Endothelial cell of umbilical vein (primary cell): ENCODE data around the gene WAPL. TPM values are rescaled to one million over a fixed set of nuclear protein-coding genes. Genes with fewer than 3 reads are reported as not detected.
A peak's percentile ranks its signal among the peaks of the same experiment; 100 is the strongest.

ENCODE experiments used
- BruUV-seq: library from RNA; stranded (reverse); fragments of 400-500 nt; replicated peaks from 2 replicates; lab custom pipeline; 2021; lab: Mats Ljungman, UMichigan
- CTCF ChIA-PET: fragments of 300-600, 350-600 bp; sonication (Branson Sonifier 250); formaldehyde crosslinking; loops from one replicate; lab custom pipeline; 2021; ENCODE audit warnings: antibody characterized with exemption, inconsistent platforms; lab: Charles Lee
- POLR2A ChIA-PET: fragments of 300-600, 350-600 bp; sonication (Branson Sonifier 250); formaldehyde crosslinking; loops from one replicate; lab custom pipeline; 2021; ENCODE audit warnings: antibody characterized with exemption, inconsistent platforms; lab: Charles Lee
- DNase-seq: peaks from one replicate; pipeline ENCODE4 v3.0.0-alpha.2; 2011; ENCODE audit warnings: low read depth, low spot score
- FAIRE-seq: peaks from 2 replicates; lab custom pipeline; 2011; peaks lifted over from hg19 to GRCh38; lab: Jason Lieb, UNC
- H2AFZ ChIP-seq: 2 replicates; pipeline ENCODE4 v1.6.0; 2012; ENCODE audit warnings: low read depth, low read length, control low read depth, inconsistent platforms
- H3K27ac ChIP-seq: 2 replicates; pipeline ENCODE4 v1.5.1; 2011; ENCODE audit warnings: low read depth, mild to moderate bottlenecking, control low read depth, low read length, moderate library complexity; ENCODE audit not compliant: insufficient read depth
- H3K27me3 ChIP-seq, 2 experiments: 2 replicates each; pipeline versions ENCODE4 v1.6.0 to v1.6.1; 2011; ENCODE audit warnings: low read length in 2 of 2, mixed read lengths in 1 of 2; ENCODE audit not compliant: control insufficient read depth in 2 of 2, insufficient read depth in 2 of 2
- H3K36me3 ChIP-seq, 2 experiments: 2 replicates in 1 of 2; 3 replicates in 1 of 2; pipeline ENCODE4 v1.5.1; 2011; ENCODE audit warnings: low read length in 2 of 2, mild to moderate bottlenecking in 1 of 2, moderate library complexity in 1 of 2; ENCODE audit not compliant: control insufficient read depth in 2 of 2, insufficient read depth in 2 of 2; ENCODE audit errors: extremely low read depth in 1 of 2
- H3K4me1 ChIP-seq: 3 replicates; pipeline ENCODE4 v1.5.1; 2011; ENCODE audit warnings: mild to moderate bottlenecking, low read length; ENCODE audit not compliant: control insufficient read depth, insufficient read depth; ENCODE audit errors: extremely low read depth
- H3K4me2 ChIP-seq: 2 replicates; pipeline ENCODE4 v1.6.1; 2011; ENCODE audit warnings: low read length, control low read depth, mixed read lengths; ENCODE audit not compliant: insufficient read depth
- H3K4me3 ChIP-seq, 3 experiments: fragments of 200-600 bp in 1 of 3; sonication (generic), shearing (Covaris generic) in 1 of 3; replicated peaks in 1 of 3; 2 replicates each; pipeline ENCODE4 v1.5.1; 2011 to 2016; ENCODE audit warnings: control low read depth in 3 of 3, low read length in 3 of 3, mild to moderate bottlenecking in 2 of 3, inconsistent platforms in 1 of 3, low read depth in 1 of 3, moderate library complexity in 1 of 3; ENCODE audit not compliant: insufficient read depth in 1 of 3
- H3K79me2 ChIP-seq: 2 replicates; pipeline ENCODE4 v1.6.0; 2012; ENCODE audit warnings: low read length, inconsistent platforms; ENCODE audit not compliant: control insufficient read depth, insufficient read depth
- H3K9ac ChIP-seq: replicated peaks from 2 replicates; pipeline ENCODE3; 2011; ENCODE audit warnings: low read length, control low read depth; ENCODE audit not compliant: insufficient read depth; ENCODE audit errors: extremely low read depth
- H3K9me1 ChIP-seq: replicated peaks from 3 replicates; pipeline ENCODE4 v1.6.0; 2011; ENCODE audit warnings: mild to moderate bottlenecking, low read length; ENCODE audit not compliant: control insufficient read depth, insufficient read depth; ENCODE audit errors: extremely low read depth
- H3K9me3 ChIP-seq: replicated peaks from 2 replicates; pipeline ENCODE4 v1.5.1; 2012; ENCODE audit warnings: low read length, inconsistent platforms; ENCODE audit not compliant: control insufficient read depth, insufficient read depth
- H4K20me1 ChIP-seq: replicated peaks from 2 replicates; pipeline ENCODE3; 2011; ENCODE audit warnings: mild to moderate bottlenecking, low read length; ENCODE audit not compliant: control insufficient read depth, insufficient read depth; ENCODE audit errors: extremely low read depth
- EZH2 ChIP-seq: IDR thresholded peaks from 2 replicates; pipeline ENCODE4 v1.6.1; 2012; ENCODE audit warnings: borderline replicate concordance, low read depth, mild to moderate bottlenecking, moderate library complexity, low read length, inconsistent platforms; ENCODE audit not compliant: severe bottlenecking
- dilution Hi-C: fragments of 300-500 bp; cut with MboI; formaldehyde crosslinking; loops from one replicate; pipeline ENCODE4 v1.15.0; 2019; ENCODE audit warnings: low sequenced_read_pairs; ENCODE audit not compliant: extremely low pct_ligation_motif_present
- intact Hi-C: fragments of 100-400 bp; cut with micrococcal nuclease; formaldehyde crosslinking; loops from one replicate; pipeline ENCODE4 v1.10.0; 2022
- polyA plus RNA-seq, 4 experiments: library from polyadenylated mRNA; depleted of rRNA in 3 of 4; stranded (reverse) in 3 of 4; unstranded in 1 of 4; fragments of >200 nt; gene quantifications; 2 replicates each; pipeline versions ENCODE4 v1.2.1 to v1.2.3, GENCODE V29; 2011 to 2012; ENCODE audit warnings: missing spikeins in 1 of 4
- total RNA-seq: library from RNA; stranded (reverse); gene quantifications from 2 replicates; pipeline ENCODE4 v1.2.3, GENCODE V29; 2021
- TF ChIP-seq, protein P1 (sequence below), 2 donors: IDR thresholded peaks; 1 replicate in 1 of 2; 2 replicates in 1 of 2; pipeline ENCODE4 v1.5.1; 2011; ENCODE audit warnings: low read length in 2 of 2, mild to moderate bottlenecking in 2 of 2, moderate library complexity in 2 of 2, control low read depth in 1 of 2, inconsistent platforms in 1 of 2, low read depth in 1 of 2; ENCODE audit not compliant: insufficient read depth in 1 of 2; ENCODE audit errors: extremely low read depth in 1 of 2

The WAPL gene
- total and polyA plus RNA-seq, 2 donors (not counting 3 experiments of a cell fraction or from before 2014, with no cell fraction given): 9.2 to 35.1 TPM

DNA sequence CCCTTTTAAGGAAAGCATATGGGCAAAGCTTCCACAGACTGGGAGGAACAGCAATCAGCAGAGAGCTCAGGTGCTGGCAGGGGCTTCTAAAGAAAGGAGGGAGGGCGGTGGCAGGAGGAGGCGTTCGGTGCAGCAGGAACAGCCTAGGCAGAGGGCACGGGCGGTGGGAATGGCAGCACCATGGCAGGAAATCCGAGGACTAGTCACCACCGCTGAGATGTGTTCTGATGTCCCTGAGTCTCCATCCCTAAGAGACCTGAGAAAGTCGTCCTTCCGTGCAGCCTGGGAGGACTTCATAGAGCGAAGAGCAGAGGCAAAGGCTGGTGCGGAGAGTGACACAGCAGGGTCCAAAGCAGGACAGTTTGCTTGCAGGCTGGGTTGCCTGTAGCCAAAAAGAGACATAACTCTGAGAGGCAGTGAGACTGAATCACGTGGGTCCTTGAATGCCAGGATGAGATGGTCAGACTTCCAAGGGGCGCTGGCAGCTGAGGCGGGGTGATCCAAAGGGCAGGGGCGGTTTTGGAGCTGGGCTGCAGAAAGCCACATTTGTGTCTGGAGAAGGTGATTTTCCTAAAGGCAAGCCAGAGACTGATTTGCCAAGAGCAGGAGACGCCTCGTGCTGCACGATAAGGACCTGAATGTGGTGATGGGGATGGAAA, 119.2 kb downstream of the WAPL start:
- no peaks in the 10 kb centered on the region for H3K36me3 ChIP-seq
- no TSS peak for BruUV-seq
- peaks cover 23% of the 10 kb centered on the region for H3K4me1 ChIP-seq
- H3K27ac ChIP-seq: no peak overlapping the region
- no peak for FAIRE-seq
- peaks cover 14 to 16% of the 10 kb centered on the region in 2 experiments for H3K27me3 ChIP-seq
- intact Hi-C loops: loop anchor here (5.0 kb wide), 1 partner anchor 495 kb away; no protein-coding TSS in a partner anchor
- H3K9ac ChIP-seq: no peak overlapping the region
- no peak overlapping the region for H2AFZ ChIP-seq
- CTCF ChIA-PET: interaction anchor here (0.9 to 7.8 kb wide), 8 partner anchors 8 to 1865 kb away, joined by 3 to 213 read pairs (median 4); no protein-coding TSS in a partner anchor
- no peak for DNase-seq
- H4K20me1 ChIP-seq: no peaks in the 10 kb centered on the region
- no peak overlapping the region for H3K4me2 ChIP-seq
- peak; percentile 3 for TF ChIP-seq EZH2
- TF ChIP-seq, protein P1, sequence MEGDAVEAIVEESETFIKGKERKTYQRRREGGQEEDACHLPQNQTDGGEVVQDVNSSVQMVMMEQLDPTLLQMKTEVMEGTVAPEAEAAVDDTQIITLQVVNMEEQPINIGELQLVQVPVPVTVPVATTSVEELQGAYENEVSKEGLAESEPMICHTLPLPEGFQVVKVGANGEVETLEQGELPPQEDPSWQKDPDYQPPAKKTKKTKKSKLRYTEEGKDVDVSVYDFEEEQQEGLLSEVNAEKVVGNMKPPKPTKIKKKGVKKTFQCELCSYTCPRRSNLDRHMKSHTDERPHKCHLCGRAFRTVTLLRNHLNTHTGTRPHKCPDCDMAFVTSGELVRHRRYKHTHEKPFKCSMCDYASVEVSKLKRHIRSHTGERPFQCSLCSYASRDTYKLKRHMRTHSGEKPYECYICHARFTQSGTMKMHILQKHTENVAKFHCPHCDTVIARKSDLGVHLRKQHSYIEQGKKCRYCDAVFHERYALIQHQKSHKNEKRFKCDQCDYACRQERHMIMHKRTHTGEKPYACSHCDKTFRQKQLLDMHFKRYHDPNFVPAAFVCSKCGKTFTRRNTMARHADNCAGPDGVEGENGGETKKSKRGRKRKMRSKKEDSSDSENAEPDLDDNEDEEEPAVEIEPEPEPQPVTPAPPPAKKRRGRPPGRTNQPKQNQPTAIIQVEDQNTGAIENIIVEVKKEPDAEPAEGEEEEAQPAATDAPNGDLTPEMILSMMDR (IDR thresholded peaks at IDR 0.05; ENCODE audit: extremely low read depth in 1 of 2, insufficient read depth in 1 of 2, low read depth in 1 of 2, low read length in 2 of 2): no peak
- no peak overlapping the region for H3K4me3 ChIP-seq
- dilution Hi-C loops: no loop called here
- H3K79me2 ChIP-seq: no peaks in the 10 kb centered on the region
- no peaks in the 10 kb centered on the region for H3K9me3 ChIP-seq
- POLR2A ChIA-PET: no interaction called here
- no peaks in the 10 kb centered on the region for H3K9me1 ChIP-seq
